Left hindlimb (tissue), 1 donor: Measurements from ENCODE around the gene LMNA.

Experiments
- DNase-seq: peaks from one replicate; pipeline ENCODE4 v3.0.0-alpha.2; 2018

Gene LMNA

GRCh38 chr1:156143765-156144489, 29.4 kb downstream of the LMNA start:
- no peak for DNase-seq

- DNase-seq = no peak
Measured at GRCh38 chr1:156144742-156145141, 30.2 kb downstream of the LMNA start.

GRCh38 chr1:156145650-156146019, 31.1 kb downstream of the LMNA start:
- no peak for DNase-seq

- DNase-seq = peak; percentile 87
Measured at GRCh38 chr1:156146020-156146768, 31.7 kb downstream of the LMNA start.

GRCh38 chr1:156146769-156147405, 32.4 kb downstream of the LMNA start:
- no peak for DNase-seq

GRCh38 chr1:156148216-156148615, 33.7 kb downstream of the LMNA start:
- no peak for DNase-seq

GRCh38 chr1:156149374-156150332, 35.1 kb downstream of the LMNA start:
- no peak for DNase-seq

- DNase-seq = no peak
Measured at GRCh38 chr1:156150333-156151011, 36.0 kb downstream of the LMNA start.

GRCh38 chr1:156151093-156151688, 36.7 kb downstream of the LMNA start:
- no peak for DNase-seq

GRCh38 chr1:156152628-156153027, 38.1 kb downstream of the LMNA start:
- no peak for DNase-seq

GRCh38 chr1:156153362-156153761, 38.9 kb downstream of the LMNA start, which contains the start of gene SEMA4A:
Gene SEMA4A, plus strand, starts transcription at chr1:156153585. Its CDS starts 994 bp downstream, at chr1:156154579.
- no peak for DNase-seq

- DNase-seq = no peak
Measured at GRCh38 chr1:156154317-156154749, 39.8 kb downstream of the LMNA start.

GRCh38 chr1:156155756-156156510, 41.4 kb downstream of the LMNA start:
- no peak for DNase-seq

GRCh38 chr1:156157506-156157905, 43.0 kb downstream of the LMNA start:
- DNase-seq = no peak

- no peak for DNase-seq
Measured at GRCh38 chr1:156157966-156158365, 43.5 kb downstream of the LMNA start.

GRCh38 chr1:156160000-156160742, 45.7 kb downstream of the LMNA start:
- peak; percentile 54 for DNase-seq

- DNase-seq = peak; percentile 94
Measured at GRCh38 chr1:156160743-156161171, 46.2 kb downstream of the LMNA start.

GRCh38 chr1:156162430-156163037, 48.0 kb downstream of the LMNA start:
- DNase-seq = no peak

- DNase-seq = no peak
Measured at GRCh38 chr1:156163712-156164111, 49.2 kb downstream of the LMNA start.
